ENCODE data around the gene DNAJC16. TPM values are rescaled to one million over a fixed set of nuclear protein-coding genes. Genes with fewer than 3 reads are reported as not detected.
A peak's percentile ranks its signal among the peaks of the same experiment; 100 is the strongest.
"Not testable (repeated sequence)": the region's sequence is repeated elsewhere in the genome, so short reads cannot be mapped to it uniquely, and the experiment has no call there.

Gene DNAJC16
- total and polyA plus RNA-seq, 3 donors from 2014 or later, result 19.9 to 32.1 (median 24.3) TPM

DNA sequence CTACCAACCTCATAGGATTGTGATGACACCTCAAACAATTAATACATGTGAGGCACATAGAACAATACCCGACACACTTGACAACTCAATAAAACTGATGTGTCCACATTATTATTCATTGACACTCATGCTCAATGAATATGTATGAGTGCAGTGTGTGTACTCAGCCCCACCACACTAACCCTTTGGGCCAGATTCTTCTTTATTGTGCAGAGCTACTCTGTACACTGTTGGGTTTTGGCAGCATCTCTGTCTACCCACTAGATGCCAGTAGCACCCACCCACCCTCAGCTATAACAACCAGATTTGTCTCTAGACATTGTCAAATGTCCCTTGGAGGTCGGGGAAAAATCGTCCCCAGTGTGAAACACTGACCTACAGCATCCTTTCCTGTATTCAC lies 12.7 kb upstream of the DNAJC16 start:
- no peak for DNase-seq
- H3K4me1 ChIP-seq, result no peaks in the 10 kb centered on the region
- intact Hi-C loops (cut with DNase I; ENCODE audit: low total_unique reads), result no loop called here
- H3K36me3 ChIP-seq (ENCODE audit: low read depth, missing control alignments), result no peaks in the 10 kb centered on the region
- H3K9me3 ChIP-seq, result no peaks in the 10 kb centered on the region
- no peaks in the 10 kb centered on the region for H3K27me3 ChIP-seq
- TF ChIP-seq, protein P1, sequence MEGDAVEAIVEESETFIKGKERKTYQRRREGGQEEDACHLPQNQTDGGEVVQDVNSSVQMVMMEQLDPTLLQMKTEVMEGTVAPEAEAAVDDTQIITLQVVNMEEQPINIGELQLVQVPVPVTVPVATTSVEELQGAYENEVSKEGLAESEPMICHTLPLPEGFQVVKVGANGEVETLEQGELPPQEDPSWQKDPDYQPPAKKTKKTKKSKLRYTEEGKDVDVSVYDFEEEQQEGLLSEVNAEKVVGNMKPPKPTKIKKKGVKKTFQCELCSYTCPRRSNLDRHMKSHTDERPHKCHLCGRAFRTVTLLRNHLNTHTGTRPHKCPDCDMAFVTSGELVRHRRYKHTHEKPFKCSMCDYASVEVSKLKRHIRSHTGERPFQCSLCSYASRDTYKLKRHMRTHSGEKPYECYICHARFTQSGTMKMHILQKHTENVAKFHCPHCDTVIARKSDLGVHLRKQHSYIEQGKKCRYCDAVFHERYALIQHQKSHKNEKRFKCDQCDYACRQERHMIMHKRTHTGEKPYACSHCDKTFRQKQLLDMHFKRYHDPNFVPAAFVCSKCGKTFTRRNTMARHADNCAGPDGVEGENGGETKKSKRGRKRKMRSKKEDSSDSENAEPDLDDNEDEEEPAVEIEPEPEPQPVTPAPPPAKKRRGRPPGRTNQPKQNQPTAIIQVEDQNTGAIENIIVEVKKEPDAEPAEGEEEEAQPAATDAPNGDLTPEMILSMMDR (IDR thresholded peaks at IDR 0.05), result no peak
- TF ChIP-seq POLR2A (IDR thresholded peaks at IDR 0.05), result no peak
- no peak overlapping the region for H3K27ac ChIP-seq
- 82 to 94% methylated on average over 3 of the region's 3 CpGs for WGBS, 2 donors
- no peak overlapping the region for H3K4me3 ChIP-seq

DNA sequence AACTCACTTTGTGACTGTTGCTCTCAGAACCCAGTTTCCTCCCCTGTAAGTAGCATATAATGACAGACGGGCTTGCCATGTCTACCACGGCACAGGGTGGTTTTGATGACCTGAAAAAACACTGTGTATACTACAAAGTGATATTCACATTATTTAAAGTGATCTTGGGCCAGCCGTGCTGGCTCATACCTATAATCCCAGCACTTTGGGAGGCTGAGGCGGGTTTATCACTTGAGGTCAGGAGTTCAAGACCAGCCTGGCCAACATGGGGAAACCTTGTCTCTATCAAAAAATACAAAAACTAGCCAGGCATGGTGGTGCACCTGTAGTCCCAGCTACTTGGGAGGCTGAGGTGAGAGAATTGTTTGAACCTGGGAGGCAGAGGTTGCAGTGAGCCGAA lies 12.1 kb upstream of the DNAJC16 start:
- 96 to 99% methylated on average over 4 to 5 of the region's 5 CpGs for WGBS, 2 donors
- intact Hi-C loops (cut with DNase I; ENCODE audit: low total_unique reads); H3K27ac ChIP-seq; H3K4me3 ChIP-seq; H3K9me3 ChIP-seq; H3K27me3 ChIP-seq; H3K4me1 ChIP-seq; H3K36me3 ChIP-seq (ENCODE audit: low read depth, missing control alignments); DNase-seq: not testable (repeated sequence)

DNA sequence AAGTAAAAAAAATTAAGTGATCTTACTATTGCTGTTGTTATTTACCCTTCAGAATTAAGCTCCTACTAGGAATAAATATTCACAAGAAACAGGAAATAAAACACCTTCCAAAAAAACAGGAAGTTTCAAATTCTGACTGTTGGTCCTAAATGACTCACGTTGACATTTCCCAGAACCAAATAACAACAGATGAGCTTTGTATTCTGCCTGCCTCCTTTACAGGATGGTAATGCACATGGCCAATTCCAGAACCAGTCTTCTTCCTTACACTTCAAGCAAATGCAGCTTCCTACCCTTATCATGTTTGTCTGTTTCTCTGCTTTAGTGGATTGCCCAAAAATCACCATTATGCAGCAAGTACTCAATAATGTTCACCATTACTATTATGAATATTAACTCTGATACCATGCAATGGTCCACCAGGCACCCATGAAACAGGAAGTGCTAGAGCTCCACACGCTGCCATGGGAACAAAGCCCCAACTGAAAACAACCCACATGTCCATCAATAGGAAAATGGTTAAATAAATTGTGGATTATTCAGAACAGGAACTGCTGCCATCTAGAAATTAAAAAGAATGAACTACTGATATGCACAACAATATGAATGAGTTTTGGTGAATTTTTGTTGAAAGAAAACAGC lies 11.5 kb upstream of the DNAJC16 start:
- no peaks in the 10 kb centered on the region for H3K27me3 ChIP-seq
- DNase-seq, result no peak
- intact Hi-C loops (cut with DNase I; ENCODE audit: low total_unique reads), result no loop called here
- H3K27ac ChIP-seq, result no peak overlapping the region
- no peaks in the 10 kb centered on the region for H3K4me1 ChIP-seq
- no peaks in the 10 kb centered on the region for H3K36me3 ChIP-seq (ENCODE audit: low read depth, missing control alignments)
- WGBS, 2 donors, result 79 to 81% methylated on average over 2 of the region's 2 CpGs
- no peaks in the 10 kb centered on the region for H3K9me3 ChIP-seq
- TF ChIP-seq POLR2A (IDR thresholded peaks at IDR 0.05), result no peak
- TF ChIP-seq, protein P1 (IDR thresholded peaks at IDR 0.05), result no peak
- H3K4me3 ChIP-seq, result no peak overlapping the region

DNA sequence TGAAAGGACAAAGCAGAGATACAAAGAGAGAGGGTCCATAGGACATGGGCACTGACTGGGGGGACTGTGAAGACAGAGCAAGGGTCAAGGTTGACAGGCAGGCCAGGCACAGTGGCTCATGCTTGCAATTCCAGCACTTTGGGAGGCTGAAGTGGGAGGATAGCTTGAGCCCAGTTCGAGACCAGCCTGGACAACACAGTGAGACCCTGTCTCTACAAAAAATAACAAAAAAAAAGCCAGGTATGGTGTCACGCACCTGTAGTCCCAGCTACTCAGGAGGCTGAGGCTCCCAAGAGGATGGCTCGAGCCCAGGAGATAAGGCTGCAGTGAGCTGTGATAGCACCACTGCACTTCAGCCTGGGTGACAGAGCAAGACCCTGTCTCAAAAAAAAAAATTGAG lies 7.0 kb upstream of the DNAJC16 start:
- Histone ChIP-seq H3K27ac (no peak overlapping the region), H3K36me3 (ENCODE audit: low read depth, missing control alignments) (no peaks in the 10 kb centered on the region), H3K4me3 (no peak overlapping the region), H3K4me1 (peaks cover 10% of the 10 kb centered on the region), H3K9me3 (no peaks in the 10 kb centered on the region), H3K27me3 (no peaks in the 10 kb centered on the region)
- intact Hi-C loops (cut with DNase I; ENCODE audit: low total_unique reads), result no loop called here
- DNase-seq, result no peak
- no peak for TF ChIP-seq POLR2A (IDR thresholded peaks at IDR 0.05)
- TF ChIP-seq, protein P1 (IDR thresholded peaks at IDR 0.05), result no peak
- WGBS, 2 donors, result 83 to 88% methylated on average over 3 of the region's 3 CpGs

DNA sequence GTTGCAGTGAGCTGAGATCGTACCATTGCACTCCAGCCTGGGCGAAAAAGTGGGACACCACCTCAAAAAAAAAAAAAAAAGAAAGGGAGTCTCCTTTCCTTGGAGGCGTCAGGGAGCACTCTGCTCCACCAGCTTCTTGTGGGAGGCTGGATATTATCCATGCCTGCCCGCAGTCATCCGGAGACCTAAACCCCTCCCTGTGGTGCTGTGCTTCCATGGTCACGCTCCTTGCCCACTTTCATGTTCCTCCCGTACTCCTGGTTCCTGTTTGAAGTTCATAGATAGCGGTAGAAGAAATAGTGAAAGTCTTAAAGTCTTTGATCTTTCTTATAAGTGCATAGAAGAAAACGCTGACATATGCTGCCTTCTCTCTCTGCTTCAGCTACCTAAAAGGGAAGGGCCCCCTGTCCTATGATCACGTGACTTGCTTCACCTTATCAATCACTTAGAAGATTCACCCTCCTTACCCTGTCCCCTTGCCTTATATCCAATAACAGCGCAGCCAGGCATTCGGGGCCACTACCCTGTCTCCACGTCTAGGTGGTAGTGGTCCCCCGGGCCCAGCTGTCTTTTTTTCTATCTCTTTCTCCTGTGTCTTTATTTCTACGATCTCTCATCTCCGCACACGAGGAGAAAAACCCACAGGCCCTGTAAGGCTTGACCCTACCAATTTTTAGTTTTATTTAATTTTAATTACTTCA lies 5.3 kb upstream of the DNAJC16 start:
- peaks cover 22% of the 10 kb centered on the region for H3K4me1 ChIP-seq
- H3K27ac ChIP-seq; H3K4me3 ChIP-seq; H3K36me3 ChIP-seq (ENCODE audit: low read depth, missing control alignments); intact Hi-C loops (cut with DNase I; ENCODE audit: low total_unique reads); H3K27me3 ChIP-seq; H3K9me3 ChIP-seq; DNase-seq: not testable (repeated sequence)
- 85 to 87% methylated on average over 17 of the region's 17 CpGs for WGBS, 2 donors

DNA sequence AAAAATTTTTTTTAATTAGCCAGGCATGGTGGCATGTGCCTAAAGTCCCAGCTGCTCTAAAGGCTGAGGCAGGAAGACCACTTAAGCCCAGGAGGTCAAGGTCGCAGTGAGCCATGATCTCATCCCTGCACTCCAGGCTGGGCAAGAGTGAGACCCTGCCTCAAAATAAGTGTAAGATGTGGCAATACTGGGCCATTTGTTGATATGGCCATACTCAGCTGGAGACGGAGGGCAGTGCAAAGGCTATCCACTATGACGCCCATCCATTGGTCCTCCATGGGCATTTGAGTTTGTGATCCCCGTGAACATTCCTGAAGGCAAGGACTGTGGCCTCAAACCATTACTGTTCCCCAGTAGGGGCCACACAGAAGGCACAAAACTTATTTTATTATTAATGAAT lies 4.1 kb upstream of the DNAJC16 start:
- WGBS, 2 donors, result 78 to 80% methylated on average over 4 of the region's 4 CpGs
- H3K9me3 ChIP-seq, result no peaks in the 10 kb centered on the region
- intact Hi-C loops (cut with DNase I; ENCODE audit: low total_unique reads), result no loop called here
- H3K4me3 ChIP-seq, result no peak overlapping the region
- no peak for TF ChIP-seq POLR2A (IDR thresholded peaks at IDR 0.05)
- TF ChIP-seq, protein P1 (IDR thresholded peaks at IDR 0.05), result no peak
- H3K36me3 ChIP-seq (ENCODE audit: low read depth, missing control alignments), result no peaks in the 10 kb centered on the region
- peak overlapping the region; percentile 98 for H3K27ac ChIP-seq
- no peaks in the 10 kb centered on the region for H3K27me3 ChIP-seq
- DNase-seq, result no peak
- peaks cover 26% of the 10 kb centered on the region for H3K4me1 ChIP-seq
